Stimulated activated CD4-positive, alpha-beta T cell treated with anti-CD3 and anti-CD28 coated beads, Interleukin-1b, Interleukin-23, amount 100 ng/mL, for 4 hours (primary cell): Measurements from ENCODE around the gene SLC25A1.

Experiments used
- DNase-seq, 2 donors: peaks; one replicate each; pipeline ENCODE4 v3.0.0-alpha.2; 2020; ENCODE audit warnings: low read depth in 2 of 2

SLC25A1 gene

GRCh38 chr22:19178657-19179496, at the start of gene SLC25A1:
SLC25A1 (minus strand) TSS chr22:19178736; CDS start chr22:19178673, 63 bp downstream.
- peak; percentile 74 to 92 for DNase-seq

- no peak for DNase-seq
Observed at GRCh38 chr22:19228179-19228578, 49.6 kb upstream of the SLC25A1 start.

GRCh38 chr22:19226428-19226827, 47.9 kb upstream of the SLC25A1 start:
- DNase-seq = no peak

GRCh38 chr22:19225560-19225959, 47.0 kb upstream of the SLC25A1 start:
- no peak for DNase-seq

GRCh38 chr22:19224985-19225384, 46.4 kb upstream of the SLC25A1 start:
- DNase-seq = no peak

GRCh38 chr22:19224557-19224956, 46.0 kb upstream of the SLC25A1 start:
- no peak for DNase-seq

- DNase-seq = no peak
Observed at GRCh38 chr22:19223617-19224016, 45.1 kb upstream of the SLC25A1 start.

GRCh38 chr22:19223110-19223509, 44.6 kb upstream of the SLC25A1 start:
- DNase-seq = no peak

GRCh38 chr22:19222242-19223005, 43.9 kb upstream of the SLC25A1 start:
- DNase-seq = no peak

GRCh38 chr22:19220867-19221266, 42.3 kb upstream of the SLC25A1 start:
- no peak for DNase-seq

GRCh38 chr22:19218541-19219233, 40.2 kb upstream of the SLC25A1 start:
- no peak for DNase-seq

GRCh38 chr22:19216579-19216978, 38.0 kb upstream of the SLC25A1 start:
- no peak for DNase-seq

GRCh38 chr22:19215360-19215759, 36.8 kb upstream of the SLC25A1 start:
- no peak for DNase-seq

GRCh38 chr22:19214078-19214473, 35.5 kb upstream of the SLC25A1 start:
- no peak for DNase-seq

GRCh38 chr22:19213442-19214077, 35.0 kb upstream of the SLC25A1 start:
- no peak for DNase-seq

- DNase-seq = no peak
Observed at GRCh38 chr22:19213001-19213400, 34.5 kb upstream of the SLC25A1 start.

GRCh38 chr22:19212302-19212870, 33.9 kb upstream of the SLC25A1 start:
- no peak for DNase-seq

GRCh38 chr22:19210188-19210587, 31.7 kb upstream of the SLC25A1 start:
- no peak for DNase-seq

- no peak for DNase-seq
Observed at GRCh38 chr22:19208287-19208847, 29.8 kb upstream of the SLC25A1 start.

GRCh38 chr22:19207884-19208283, 29.3 kb upstream of the SLC25A1 start:
- no peak for DNase-seq

GRCh38 chr22:19207401-19207808, 28.9 kb upstream of the SLC25A1 start:
- DNase-seq = no peak
